Left renal pelvis (tissue), 4 donors: Measurements from ENCODE around the gene STRN3. TPM values are rescaled to one million over a fixed set of nuclear protein-coding genes. Genes with fewer than 3 reads are reported as not detected.

Experiments used
- DNase-seq, 4 donors: peaks; one replicate each; pipeline ENCODE4 v3.0.0-alpha.2; 2013; ENCODE audit warnings: low read depth in 4 of 4, low spot score in 3 of 4
- polyA plus RNA-seq, 4 donors: library from polyadenylated mRNA; unstranded; fragments of 120-200 nt; gene quantifications; one replicate each; pipeline ENCODE4 v1.2.1, GENCODE V29; 2013; ENCODE audit not compliant: insufficient read length in 4 of 4

STRN3 gene
- polyA plus RNA-seq, 4 donors: 39.7 to 53.7 (median 48.3) TPM

DNA sequence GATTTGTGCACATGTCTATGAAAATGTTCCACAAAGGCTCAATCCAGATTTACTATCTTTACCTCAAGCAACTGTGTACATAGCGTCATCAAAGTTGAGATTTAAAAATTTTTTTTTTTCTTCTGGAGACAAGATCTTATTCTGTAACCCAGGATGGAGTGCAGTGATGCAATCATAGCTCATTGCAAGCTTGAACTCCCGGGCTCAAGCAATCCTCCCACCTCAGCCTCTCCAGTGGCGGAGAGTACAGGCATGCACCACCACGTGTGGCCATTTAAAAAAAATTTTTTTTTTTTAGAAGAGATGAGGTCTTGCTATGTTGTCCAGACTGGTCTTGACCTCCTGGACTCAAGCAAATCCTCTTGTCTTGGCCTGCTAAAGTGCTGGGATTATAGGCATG is 149.5 kb downstream of the STRN3 start:
- DNase-seq: no peak

DNA sequence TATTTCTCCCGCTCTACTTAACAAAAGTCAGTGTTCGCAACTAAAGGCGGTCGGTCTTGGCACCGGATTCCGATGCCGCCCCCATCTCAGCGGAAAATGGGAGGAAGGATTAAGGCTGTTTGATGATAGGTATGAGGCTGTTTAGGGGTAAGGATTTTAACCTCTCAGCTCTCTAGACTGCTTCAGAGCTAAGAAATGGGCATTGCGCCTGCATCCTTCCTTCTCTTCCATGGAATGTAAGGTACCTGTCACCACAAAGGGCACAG is 150.5 kb downstream of the STRN3 start:
- no peak for DNase-seq

DNA sequence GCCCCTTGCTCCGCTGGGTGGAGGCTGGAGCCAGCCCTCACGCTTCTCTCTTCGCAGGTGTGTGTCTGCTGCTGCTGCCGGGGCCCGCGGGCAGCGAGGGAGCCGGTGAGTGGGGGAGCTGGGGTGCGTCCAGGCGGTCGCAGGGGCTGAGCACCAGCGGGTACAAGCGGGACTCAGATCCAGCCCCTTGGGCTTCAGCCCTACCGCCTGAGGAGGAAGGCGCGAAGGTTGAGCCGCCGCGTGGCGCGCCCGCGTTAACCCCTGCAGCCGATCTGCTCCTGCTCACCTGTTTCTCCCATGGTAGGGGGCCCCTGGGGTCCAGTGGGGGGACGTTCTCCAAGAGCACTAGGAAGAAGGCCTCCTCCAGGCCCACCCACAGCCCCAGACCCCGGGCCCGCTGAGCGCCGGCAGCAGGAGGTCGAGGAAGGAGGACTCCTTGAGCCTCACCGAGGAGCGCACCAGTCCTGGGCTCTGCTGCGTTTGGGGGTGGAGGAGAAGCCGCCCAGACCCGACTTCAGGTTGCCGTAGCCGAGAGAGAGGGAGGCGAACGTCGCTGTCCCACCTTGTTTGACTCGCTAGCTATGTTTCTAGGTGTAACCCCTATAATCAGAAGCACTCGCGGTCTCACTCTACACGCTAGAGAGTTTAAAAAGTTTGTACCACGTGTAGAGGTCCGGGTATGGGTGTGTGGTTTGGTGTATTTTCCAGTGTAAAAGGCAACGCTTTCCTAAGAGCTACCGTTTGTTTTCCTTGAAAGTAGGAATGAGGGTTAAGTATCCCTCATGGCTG is 151.0 kb downstream of the STRN3 start:
- DNase-seq: peak in 1 of 4 donors; percentile 4

DNA sequence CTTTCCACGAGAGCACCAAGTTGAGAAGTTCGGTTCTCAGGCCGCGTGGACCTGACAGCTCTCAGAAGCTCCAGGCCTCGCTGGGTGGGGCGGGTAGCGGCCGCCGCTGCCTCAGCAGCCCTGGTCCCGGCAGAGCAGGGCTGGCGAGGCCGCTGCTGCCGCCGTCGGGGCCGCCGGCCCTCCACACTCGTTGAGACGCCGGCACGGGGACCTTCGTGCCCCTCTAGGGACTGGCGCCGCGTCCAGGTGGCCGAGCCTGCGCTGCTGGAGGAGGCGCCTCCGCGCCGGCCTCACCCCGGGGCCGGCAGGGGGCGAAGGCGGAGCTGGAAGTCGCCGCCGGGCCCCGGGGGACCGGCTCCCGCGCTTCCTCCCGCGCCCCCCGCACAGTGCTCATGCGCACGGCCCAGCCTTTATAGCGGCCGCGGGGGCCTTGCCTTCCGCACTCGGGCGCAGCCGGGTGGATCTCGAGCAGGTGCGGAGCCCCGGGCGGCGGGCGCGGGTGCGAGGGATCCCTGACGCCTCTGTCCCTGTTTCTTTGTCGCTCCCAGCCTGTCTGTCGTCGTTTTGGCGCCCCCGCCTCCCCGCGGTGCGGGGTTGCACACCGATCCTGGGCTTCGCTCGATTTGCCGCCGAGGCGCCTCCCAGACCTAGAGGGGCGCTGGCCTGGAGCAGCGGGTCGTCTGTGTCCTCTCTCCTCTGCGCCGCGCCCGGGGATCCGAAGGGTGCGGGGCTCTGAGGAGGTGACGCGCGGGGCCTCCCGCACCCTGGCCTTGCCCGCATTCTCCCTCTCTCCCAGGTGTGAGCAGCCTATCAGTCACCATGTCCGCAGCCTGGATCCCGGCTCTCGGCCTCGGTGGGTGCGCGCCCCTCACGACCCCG is 151.8 kb downstream of the STRN3 start, which contains the start of gene COCH:
Gene COCH, plus strand, starts transcription at position 440 of the 879 bp plus-strand sequence. Its CDS starts 380 bp downstream, at position 820.
- DNase-seq: peak in 1 of 4 donors; percentile 21

DNA sequence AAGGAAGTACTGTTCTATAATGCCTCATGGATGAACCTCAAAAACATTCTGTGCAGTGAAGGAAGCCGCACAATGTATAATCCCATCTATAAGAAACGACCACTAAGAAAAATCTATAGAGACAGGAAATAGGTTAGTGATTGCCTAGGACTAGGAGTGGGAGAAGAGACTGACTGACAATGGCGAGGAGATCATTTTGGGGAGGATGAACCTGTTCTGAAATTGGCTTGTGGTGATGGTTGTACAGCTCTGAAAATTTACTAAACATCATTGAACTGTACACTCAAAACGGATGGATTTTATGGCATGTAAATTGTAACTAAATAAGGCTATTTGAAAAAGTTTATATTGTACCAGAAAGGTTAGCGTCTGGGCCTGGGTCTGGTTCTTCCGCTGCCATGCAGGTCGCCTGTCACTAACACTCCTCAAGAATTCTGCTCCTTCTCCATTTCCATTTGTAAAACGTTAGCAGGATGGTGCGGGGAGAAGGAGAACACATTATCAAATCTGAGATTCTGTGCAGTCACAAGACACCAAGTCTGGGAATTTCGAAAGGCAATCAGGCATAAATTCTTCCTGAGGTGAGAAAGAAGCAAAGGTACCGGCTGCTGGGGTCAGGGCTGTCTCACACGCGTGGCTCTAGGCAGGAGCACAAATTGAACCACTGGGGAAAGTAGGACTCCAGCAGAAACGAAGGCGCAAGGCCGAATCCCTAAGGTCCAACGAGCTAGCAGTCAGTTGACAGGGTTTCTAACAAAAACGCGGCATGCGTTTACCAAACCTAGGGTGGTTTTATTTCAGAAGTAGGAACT is 152.7 kb downstream of the STRN3 start:
- no peak for DNase-seq

DNA sequence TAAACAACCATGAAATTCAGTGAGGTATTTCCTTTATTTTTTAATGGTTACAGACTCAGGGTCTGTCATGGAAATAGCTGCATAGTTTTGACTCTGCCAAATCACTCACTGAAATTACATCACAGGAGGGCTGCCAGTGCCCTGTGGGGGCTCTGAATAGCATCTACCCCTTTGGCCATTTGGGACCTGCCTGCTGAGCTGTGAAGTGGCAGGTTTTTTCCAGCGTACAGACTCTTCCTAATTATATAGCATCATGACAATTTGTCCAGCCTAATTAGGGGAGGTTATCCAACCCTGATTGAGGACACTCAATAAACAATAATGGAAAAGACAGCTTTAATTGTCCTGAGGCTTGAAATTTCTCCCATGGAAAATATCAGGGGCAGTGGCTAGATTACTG is 153.6 kb downstream of the STRN3 start:
- no peak for DNase-seq

DNA sequence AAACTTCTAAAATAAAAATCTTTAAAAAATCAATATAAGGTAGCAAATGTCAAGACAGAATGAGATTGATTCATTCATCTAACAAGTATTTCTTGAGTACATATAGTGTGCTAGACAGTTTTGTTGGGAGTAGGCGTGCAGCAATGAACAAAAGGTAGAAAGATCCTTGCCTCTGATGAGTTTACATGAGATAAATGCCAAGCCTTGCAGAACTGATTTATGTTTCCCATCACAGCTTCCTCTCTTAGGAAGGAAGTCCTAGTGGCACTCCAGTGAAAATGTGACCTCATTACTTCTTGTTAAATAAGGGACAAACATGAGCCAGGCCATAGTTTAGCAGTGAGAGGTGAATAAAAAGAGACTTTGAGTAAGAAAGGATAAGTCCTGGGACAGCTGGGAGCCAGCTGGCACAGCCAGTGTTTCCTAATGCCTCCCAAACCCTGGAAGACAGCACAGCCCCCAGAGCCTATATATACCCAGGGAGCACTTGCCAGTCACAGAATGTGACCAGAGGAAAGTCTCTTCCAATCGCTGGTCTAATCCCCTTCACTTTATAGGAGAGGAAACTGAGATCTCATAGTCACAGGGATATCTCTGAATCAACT is 156.5 kb downstream of the STRN3 start:
- no peak for DNase-seq

DNA sequence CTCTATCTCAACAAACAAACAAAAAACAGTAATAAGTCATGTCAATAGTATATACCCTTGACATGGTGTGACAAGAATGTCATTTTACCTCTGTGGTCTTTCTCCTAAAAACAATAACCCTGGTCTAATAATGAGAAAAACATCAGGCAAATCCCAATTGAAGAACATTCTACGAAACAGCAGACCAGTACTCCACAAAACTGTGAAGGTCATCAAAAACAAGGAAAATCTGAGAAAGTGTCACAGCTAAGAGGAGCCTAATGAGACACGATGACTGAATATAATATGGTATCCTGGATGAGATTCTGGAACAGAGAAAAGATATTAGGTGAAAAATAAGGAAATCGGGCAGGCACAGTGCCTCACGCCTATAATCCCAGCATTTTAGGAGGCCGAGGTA is 157.4 kb downstream of the STRN3 start:
- no peak for DNase-seq

DNA sequence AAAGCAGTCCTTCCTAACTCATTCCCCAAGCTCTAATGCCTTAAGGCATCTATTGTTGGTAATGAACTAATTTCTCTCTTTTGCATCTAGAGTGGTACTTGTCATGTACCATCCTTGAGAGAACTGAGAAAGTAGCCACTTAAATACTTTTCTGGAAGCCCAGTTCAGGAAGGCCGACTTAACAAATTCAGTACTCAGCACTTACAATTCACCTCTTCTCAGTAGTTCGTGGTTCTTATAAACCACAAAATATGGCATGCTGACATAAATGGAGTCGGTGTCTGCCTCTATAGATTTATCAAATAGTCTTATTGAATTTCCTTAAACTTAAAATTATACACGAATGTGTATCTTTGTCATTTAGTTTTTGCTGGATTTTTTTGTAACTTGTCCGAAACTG is 161.2 kb downstream of the STRN3 start:
- no peak for DNase-seq

DNA sequence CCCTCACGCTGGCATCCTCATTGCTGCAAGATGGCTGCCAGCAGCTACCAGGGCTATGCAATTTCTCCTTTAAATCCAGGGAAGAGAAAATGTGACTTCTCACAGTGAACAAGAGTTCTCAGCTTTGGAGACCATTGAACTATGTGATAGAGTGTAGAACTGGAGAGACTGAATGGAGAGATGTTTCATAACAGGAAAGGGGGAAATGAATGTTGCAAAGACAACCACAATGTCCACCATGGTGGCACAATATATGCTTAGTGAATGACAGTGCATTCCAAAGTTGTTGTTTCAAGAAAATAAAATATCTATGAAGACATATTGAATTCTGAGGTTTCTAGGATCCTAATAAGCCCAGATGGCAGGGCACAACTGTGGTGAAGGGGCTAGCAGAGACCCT is 165.0 kb downstream of the STRN3 start:
- no peak for DNase-seq

DNA sequence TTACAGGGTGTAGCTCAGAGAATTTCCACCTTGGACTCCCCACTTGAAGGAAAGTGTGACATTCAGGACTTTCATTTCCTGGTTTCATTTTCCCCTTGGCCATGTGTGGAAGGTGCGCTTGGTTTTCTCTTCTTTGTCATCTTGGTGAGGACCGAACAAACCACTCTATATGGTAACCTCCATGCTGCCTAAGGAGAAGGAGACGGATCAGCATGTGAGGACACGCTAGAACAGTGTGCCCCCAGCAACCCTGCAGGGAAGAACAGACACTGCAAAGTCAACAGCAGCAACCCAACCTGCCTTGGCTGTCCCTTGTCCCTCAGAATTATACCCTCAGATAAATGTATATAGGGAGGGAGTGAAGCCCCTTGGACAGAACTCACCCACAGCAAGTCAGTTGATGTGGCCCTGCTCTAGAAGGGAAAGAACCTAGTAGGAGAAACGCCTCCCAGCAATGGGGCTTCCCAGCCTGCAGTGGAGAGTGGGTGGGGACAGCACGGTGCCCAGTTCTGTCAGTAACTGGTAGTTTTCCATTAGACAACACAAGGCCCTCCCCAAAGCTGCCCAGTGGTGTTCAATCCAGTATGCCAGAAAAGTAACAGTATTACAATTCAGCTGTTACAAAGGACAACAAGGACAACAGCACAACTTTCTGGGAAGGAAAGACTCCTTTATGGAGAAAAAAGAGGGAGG is 170.7 kb downstream of the STRN3 start:
- no peak for DNase-seq

DNA sequence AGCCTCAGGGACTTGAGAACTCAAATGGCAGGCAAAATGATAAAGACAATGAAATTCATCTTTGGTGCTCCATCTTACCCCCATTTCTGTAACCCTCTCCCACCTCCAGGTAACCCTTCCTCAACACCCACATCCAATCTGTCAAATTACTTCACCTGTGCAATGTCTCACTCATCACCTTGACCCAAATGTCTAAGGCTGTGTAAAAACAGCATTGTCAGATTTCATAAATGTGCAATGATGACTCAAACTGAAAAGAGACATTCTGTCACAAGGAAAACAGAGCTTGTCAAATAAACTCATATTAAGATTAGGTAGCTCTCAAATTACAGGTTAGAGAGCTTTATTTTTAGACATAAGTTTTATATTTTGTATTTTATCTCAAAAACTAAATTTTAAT is 171.7 kb downstream of the STRN3 start:
- no peak for DNase-seq

DNA sequence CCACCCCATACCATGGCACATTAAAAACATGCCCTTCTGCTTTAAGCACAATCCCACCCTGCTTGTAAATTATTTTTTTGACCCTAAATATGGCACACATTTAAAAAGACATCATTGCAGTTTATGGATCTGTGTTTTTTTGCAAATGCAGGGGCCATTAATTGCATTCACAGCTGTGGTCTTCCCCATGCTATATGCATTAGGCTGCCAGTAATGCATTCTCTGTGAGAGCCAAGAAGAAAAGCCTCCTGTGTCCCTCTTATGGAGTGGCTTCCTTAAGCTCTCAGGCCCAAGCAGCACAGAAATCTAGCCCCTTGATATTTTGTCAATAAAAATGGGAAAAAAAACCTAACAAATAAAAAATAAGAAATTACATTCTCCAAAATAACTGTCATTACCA is 172.2 kb downstream of the STRN3 start:
- no peak for DNase-seq

DNA sequence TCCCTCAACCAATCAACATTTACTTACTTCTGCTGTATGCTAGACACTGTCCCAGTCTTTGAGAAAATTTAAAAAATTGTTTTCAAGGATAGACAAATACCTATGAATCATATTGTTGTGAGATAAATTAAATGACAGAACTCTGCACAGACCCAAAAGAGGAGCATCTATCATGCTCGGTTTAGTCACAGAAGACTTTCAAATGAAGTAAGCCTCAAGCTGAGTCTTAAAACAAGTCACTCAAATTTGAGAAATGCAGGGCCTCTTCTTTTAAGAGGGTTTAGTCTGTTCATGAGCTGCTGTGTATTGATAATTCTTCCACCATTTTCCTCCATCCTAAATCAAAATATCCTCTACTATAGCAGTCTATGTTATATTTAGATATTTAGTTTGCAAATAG is 176.2 kb downstream of the STRN3 start:
- no peak for DNase-seq

DNA sequence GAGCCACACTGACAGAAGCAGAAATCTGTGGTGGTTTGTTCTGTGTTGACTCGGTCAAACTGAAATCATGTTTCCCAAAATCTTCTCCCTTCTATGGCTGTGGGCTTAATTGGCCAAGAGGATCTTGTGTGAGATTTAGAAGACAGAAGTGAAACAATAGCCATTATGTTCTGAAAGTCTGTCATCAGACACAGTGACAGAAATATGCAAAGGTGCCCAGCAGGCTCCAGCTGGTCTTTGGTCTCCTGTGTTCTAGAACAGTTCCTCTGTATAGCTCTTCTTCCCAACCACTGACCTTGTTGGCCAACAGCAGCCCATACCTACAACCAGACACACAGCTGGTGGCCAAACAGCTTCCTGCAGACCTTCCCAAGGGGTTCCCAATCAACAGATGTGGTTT is 176.8 kb downstream of the STRN3 start:
- DNase-seq: no peak

DNA sequence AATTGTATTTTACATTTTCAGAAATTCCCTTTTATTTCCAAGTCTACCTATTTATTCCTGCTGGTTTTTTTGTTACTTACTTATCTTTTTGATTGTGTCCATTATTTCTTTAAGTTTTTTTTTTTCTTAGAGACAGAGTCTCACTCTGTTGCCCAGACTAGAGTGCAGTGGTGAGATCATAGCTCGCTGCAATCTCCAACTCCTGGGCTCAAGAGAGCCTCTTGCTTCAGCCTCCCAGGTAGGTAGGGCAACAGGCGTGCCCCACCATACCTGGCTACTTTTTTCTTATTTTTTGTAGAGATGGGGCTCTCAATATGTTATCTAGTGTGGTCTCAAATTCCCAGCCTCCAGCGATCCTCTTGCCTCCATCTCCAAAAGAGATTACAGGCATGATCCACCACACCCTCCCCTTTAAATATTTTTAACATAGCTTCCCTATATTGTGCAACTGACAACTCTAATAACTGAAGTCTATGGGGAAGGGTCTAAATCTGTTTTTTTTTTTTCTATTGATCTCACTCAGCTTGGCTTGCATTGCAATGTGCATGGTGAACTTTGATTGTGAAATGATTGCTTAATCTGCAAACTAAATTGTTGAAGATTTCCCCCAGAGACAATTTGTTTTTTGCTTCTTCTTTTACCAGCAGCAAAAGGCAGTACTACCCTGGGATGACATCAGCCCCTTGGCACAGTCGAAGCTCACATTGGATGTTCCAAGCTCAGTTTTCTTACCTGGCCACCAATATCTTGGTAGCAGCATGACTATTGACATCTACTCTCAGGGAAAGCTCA is 177.5 kb downstream of the STRN3 start:
- no peak for DNase-seq
